ENCODE results near the gene CACNA1I. TPM values are rescaled to one million over a fixed set of nuclear protein-coding genes. Genes with fewer than 3 reads are reported as not detected.
A peak's percentile ranks its signal among the peaks of the same experiment; 100 is the strongest.

CACNA1I gene
- total and polyA plus RNA-seq, 2 donors (not counting 3 experiments of a cell fraction or from before 2014, with no cell fraction given) = not detected

DNA sequence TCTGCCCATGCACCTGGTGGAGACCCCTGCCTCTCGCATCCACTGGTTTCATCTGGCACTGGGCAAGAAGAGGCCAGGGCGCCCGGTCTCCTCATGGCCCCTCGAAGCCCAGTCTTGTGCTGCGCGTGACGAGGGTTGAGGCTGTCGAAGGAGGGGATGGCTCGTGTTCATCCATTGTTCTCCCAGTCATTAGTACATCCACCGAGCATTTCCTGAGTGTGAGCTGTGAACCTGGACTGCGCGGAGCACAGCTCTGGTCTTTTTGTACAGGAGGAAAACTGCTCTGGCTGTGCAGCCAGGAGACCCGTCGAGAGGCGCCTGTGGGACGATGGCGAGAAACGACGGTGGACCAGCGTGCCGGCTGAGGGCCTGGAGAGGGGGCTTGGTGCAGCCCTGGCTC lies 6.8 kb downstream of the CACNA1I start:
- Histone ChIP-seq H3K9me1 (replicated peaks; ENCODE audit: control insufficient read depth, extremely low read depth, insufficient read depth, low read length) (no peaks in the 10 kb centered on the region), H3K4me3 (replicated peaks in 1 of 3; ENCODE audit: insufficient read depth in 1 of 3, low read depth in 1 of 3, low read length in 3 of 3) (no peak overlapping the region), H3K27ac (ENCODE audit: insufficient read depth, low read depth, low read length) (no peak overlapping the region), H3K79me2 (ENCODE audit: control insufficient read depth, insufficient read depth, low read length) (no peaks in the 10 kb centered on the region), H3K9me3 (replicated peaks; ENCODE audit: control insufficient read depth, insufficient read depth, low read length) (no peaks in the 10 kb centered on the region), H3K27me3 (ENCODE audit: control insufficient read depth in 2 of 2, insufficient read depth in 2 of 2, low read length in 2 of 2) (peaks cover 0 to 3% of the 10 kb centered on the region in 2 experiments), H4K20me1 (replicated peaks; ENCODE audit: control insufficient read depth, extremely low read depth, insufficient read depth, low read length) (no peaks in the 10 kb centered on the region), H3K36me3 (ENCODE audit: control insufficient read depth in 2 of 2, extremely low read depth in 1 of 2, insufficient read depth in 2 of 2, low read length in 2 of 2) (no peaks in the 10 kb centered on the region), H2AFZ (ENCODE audit: low read depth, low read length) (no peak overlapping the region), H3K9ac (replicated peaks; ENCODE audit: extremely low read depth, insufficient read depth, low read length) (no peak overlapping the region), H3K4me2 (ENCODE audit: insufficient read depth, low read length) (no peak overlapping the region), H3K4me1 (ENCODE audit: control insufficient read depth, extremely low read depth, insufficient read depth, low read length) (peaks cover 9% of the 10 kb centered on the region)
- no TSS peak for BruUV-seq (replicated peaks)
- intact Hi-C loops (cut with micrococcal nuclease) (loop anchor here (10.0 kb wide), 1 partner anchor 87 kb away; no protein-coding TSS in a partner anchor), dilution Hi-C loops (cut with MboI; ENCODE audit: extremely low pct_ligation_motif_present, low sequenced_read_pairs) (no loop called here)
- ChIA-PET POLR2A (no interaction called here), CTCF (interaction anchor here (0.7 to 1.1 kb wide), 2 partner anchors 230 to 448 kb away, joined by 3 read pairs; no protein-coding TSS in a partner anchor)
- DNase-seq (ENCODE audit: low read depth, low spot score) = peak; percentile 14
- peak; percentile 59 for FAIRE-seq
- TF ChIP-seq FOS (IDR thresholded peaks at IDR 0.05; ENCODE audit: borderline replicate concordance, insufficient read depth, low read length) = peak; percentile 11
- TF ChIP-seq POLR2AphosphoS5 (IDR thresholded peaks at IDR 0.05; ENCODE audit: insufficient read depth, low read depth, low read length) = no peak
- no peak for TF ChIP-seq GATA2 (IDR thresholded peaks at IDR 0.05; ENCODE audit: insufficient read depth, insufficient read length, low read depth, low read length)
- no peak for TF ChIP-seq EZH2 (IDR thresholded peaks at IDR 0.05; ENCODE audit: borderline replicate concordance, low read depth, low read length, severe bottlenecking)
- TF ChIP-seq, protein P1, sequence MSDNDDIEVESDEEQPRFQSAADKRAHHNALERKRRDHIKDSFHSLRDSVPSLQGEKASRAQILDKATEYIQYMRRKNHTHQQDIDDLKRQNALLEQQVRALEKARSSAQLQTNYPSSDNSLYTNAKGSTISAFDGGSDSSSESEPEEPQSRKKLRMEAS (IDR thresholded peaks at IDR 0.05; ENCODE audit: insufficient read depth, insufficient read length) = peak; percentile 26

DNA sequence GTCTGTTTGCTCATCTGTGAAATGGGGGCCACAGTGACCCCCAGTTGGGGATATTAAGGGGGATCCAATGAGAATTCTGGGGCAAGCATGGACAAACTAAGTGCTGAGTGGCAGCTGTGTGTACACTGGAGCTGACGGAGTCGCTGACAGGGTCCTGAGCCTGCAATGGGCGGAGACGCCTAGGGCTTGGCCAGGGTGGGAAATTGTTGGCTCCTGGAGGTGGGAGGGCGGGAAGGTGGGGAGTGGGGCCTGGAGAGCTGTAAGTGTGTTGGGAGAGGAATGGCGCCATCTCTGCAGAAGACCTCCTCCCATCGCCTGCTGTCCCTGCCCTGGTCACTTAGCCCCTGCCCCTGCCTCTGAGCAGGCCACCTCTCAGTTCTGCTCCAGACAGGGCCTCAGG lies 7.3 kb downstream of the CACNA1I start:
- Histone ChIP-seq H2AFZ (ENCODE audit: low read depth, low read length) (no peak overlapping the region), H4K20me1 (replicated peaks; ENCODE audit: control insufficient read depth, extremely low read depth, insufficient read depth, low read length) (no peaks in the 10 kb centered on the region), H3K4me1 (ENCODE audit: control insufficient read depth, extremely low read depth, insufficient read depth, low read length) (peaks cover 9% of the 10 kb centered on the region), H3K4me3 (replicated peaks in 1 of 3; ENCODE audit: insufficient read depth in 1 of 3, low read depth in 1 of 3, low read length in 3 of 3) (no peak overlapping the region), H3K79me2 (ENCODE audit: control insufficient read depth, insufficient read depth, low read length) (no peaks in the 10 kb centered on the region), H3K4me2 (ENCODE audit: insufficient read depth, low read length) (no peak overlapping the region), H3K27ac (ENCODE audit: insufficient read depth, low read depth, low read length) (no peak overlapping the region), H3K9ac (replicated peaks; ENCODE audit: extremely low read depth, insufficient read depth, low read length) (no peak overlapping the region), H3K27me3 (ENCODE audit: control insufficient read depth in 2 of 2, insufficient read depth in 2 of 2, low read length in 2 of 2) (peaks cover 0 to 3% of the 10 kb centered on the region in 2 experiments), H3K36me3 (ENCODE audit: control insufficient read depth in 2 of 2, extremely low read depth in 1 of 2, insufficient read depth in 2 of 2, low read length in 2 of 2) (no peaks in the 10 kb centered on the region), H3K9me3 (replicated peaks; ENCODE audit: control insufficient read depth, insufficient read depth, low read length) (no peaks in the 10 kb centered on the region), H3K9me1 (replicated peaks; ENCODE audit: control insufficient read depth, extremely low read depth, insufficient read depth, low read length) (no peaks in the 10 kb centered on the region)
- no TSS peak for BruUV-seq (replicated peaks)
- TF ChIP-seq GATA2 (IDR thresholded peaks at IDR 0.05; ENCODE audit: insufficient read depth, insufficient read length, low read depth, low read length) = no peak
- TF ChIP-seq EZH2 (IDR thresholded peaks at IDR 0.05; ENCODE audit: borderline replicate concordance, low read depth, low read length, severe bottlenecking) = no peak
- TF ChIP-seq JUN (IDR thresholded peaks at IDR 0.05; ENCODE audit: borderline replicate concordance, insufficient read depth, insufficient read length, low read depth) = no peak
- TF ChIP-seq, protein P2, sequence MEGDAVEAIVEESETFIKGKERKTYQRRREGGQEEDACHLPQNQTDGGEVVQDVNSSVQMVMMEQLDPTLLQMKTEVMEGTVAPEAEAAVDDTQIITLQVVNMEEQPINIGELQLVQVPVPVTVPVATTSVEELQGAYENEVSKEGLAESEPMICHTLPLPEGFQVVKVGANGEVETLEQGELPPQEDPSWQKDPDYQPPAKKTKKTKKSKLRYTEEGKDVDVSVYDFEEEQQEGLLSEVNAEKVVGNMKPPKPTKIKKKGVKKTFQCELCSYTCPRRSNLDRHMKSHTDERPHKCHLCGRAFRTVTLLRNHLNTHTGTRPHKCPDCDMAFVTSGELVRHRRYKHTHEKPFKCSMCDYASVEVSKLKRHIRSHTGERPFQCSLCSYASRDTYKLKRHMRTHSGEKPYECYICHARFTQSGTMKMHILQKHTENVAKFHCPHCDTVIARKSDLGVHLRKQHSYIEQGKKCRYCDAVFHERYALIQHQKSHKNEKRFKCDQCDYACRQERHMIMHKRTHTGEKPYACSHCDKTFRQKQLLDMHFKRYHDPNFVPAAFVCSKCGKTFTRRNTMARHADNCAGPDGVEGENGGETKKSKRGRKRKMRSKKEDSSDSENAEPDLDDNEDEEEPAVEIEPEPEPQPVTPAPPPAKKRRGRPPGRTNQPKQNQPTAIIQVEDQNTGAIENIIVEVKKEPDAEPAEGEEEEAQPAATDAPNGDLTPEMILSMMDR (IDR thresholded peaks at IDR 0.05; ENCODE audit: extremely low read depth in 1 of 2, insufficient read depth in 1 of 2, low read depth in 1 of 2, low read length in 2 of 2) = no peak
- no peak for TF ChIP-seq FOS (IDR thresholded peaks at IDR 0.05; ENCODE audit: borderline replicate concordance, insufficient read depth, low read length)
- TF ChIP-seq, protein P1 (IDR thresholded peaks at IDR 0.05; ENCODE audit: insufficient read depth, insufficient read length) = no peak
- no peak for TF ChIP-seq POLR2A (IDR thresholded peaks at IDR 0.05; ENCODE audit: low read depth, low read length)
- no peak for TF ChIP-seq POLR2AphosphoS5 (IDR thresholded peaks at IDR 0.05; ENCODE audit: insufficient read depth, low read depth, low read length)
- TF ChIP-seq MYC (IDR thresholded peaks at IDR 0.05; ENCODE audit: low read depth, low read length) = no peak
- dilution Hi-C loops (cut with MboI; ENCODE audit: extremely low pct_ligation_motif_present, low sequenced_read_pairs) (no loop called here), intact Hi-C loops (cut with micrococcal nuclease) (loop anchor here (10.0 kb wide), 1 partner anchor 87 kb away; no protein-coding TSS in a partner anchor)
- POLR2A ChIA-PET = no interaction called here
- no peak for DNase-seq (ENCODE audit: low read depth, low spot score)
- CTCF ChIA-PET = interaction anchor here (0.7 to 1.1 kb wide), 2 partner anchors 230 to 447 kb away, joined by 3 read pairs; no protein-coding TSS in a partner anchor
- FAIRE-seq = no peak
